Right renal cortex interstitium (tissue), 3 donors: ENCODE results near the gene AGAP2. TPM values are rescaled to one million over a fixed set of nuclear protein-coding genes. Genes with fewer than 3 reads are reported as not detected.
"Not testable (repeated sequence)": the region's sequence is repeated elsewhere in the genome, so short reads cannot be mapped to it uniquely, and the experiment has no call there.

ENCODE experiments used
- DNase-seq, 3 donors: peaks; one replicate each; pipeline ENCODE4 v3.0.0-alpha.2; 2013; ENCODE audit warnings: low read depth in 3 of 3, low spot score in 2 of 3
- polyA plus RNA-seq, 3 donors: library from polyadenylated mRNA; unstranded; fragments of 120-200 nt; gene quantifications; one replicate each; pipeline ENCODE4 v1.2.1, GENCODE V29; 2013; ENCODE audit not compliant: insufficient read length in 3 of 3

AGAP2 gene
- polyA plus RNA-seq, result 1 to 10 TPM in 2 of 3 donors, under 1 TPM in 1; 0.68 to 1.9 (median 1.2) TPM

DNA sequence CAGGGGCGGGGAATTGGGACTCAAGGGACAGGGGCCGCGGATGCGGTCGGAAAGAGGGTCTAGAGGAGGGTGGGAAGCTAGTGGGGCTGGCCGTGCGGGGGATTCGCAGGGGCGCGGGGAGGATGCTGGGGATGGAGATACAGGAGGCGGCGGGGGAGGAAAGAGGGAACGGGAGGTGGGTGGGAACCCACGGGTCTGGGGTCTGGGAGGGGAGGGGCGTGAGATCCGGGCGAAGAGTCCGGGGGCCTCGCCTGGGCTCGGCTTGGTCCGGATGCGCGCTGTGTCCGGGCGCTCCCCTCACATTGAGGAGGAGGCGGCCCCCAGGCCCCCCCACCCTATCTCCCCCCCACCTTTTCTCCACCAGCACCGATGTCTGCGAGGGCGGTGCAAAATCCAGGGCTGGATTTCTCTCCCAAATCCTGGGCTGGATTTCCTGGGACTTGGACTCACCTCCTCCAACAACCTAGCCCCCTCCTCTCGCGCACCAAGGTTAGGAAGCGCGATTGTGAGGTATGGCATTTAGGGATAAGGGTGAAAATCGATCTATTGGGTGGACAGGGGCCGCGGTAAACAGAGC is at the start of gene AGAP2:
AGAP2 (minus strand) TSS at position 82 of the 577 bp plus-strand sequence. CDS start 496 bp downstream, outside the sequence.
- no peak for DNase-seq

DNA sequence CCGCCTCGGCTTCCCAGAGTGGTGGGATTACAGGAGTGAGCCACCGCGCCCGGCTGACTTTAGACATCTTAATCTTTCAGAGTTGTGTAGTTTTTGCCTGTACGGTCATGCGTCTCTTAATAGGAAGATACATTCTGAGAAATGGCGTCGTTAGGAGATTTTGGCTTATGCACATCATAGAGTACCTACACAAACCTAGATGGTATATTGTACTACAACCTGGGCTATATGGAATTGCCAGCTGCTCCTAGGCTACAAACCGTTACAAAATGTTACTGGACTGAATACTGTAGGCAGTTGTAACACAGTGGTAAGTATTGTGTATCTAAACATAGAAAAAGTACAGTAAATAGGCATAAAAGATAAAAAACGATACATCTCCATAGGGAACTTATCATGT is 45.3 kb upstream of the AGAP2 start:
- DNase-seq, result no peak

DNA sequence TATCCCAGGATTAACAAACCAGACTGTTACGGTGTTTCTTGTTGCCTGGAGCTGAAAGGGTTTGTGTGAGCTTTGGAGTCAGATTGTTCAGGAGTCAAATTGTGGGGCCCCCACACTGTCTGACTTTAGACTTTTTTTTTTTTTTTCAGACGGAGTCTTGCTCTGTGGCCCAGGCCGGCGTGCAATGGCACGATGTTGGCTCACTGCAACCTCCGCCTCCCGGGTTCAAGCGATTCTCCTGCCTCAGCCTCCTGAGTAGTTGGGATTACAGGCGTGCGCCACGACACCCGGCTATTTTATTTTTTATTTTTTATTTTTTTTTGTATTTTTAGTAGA is 44.9 kb upstream of the AGAP2 start:
- no peak for DNase-seq

DNA sequence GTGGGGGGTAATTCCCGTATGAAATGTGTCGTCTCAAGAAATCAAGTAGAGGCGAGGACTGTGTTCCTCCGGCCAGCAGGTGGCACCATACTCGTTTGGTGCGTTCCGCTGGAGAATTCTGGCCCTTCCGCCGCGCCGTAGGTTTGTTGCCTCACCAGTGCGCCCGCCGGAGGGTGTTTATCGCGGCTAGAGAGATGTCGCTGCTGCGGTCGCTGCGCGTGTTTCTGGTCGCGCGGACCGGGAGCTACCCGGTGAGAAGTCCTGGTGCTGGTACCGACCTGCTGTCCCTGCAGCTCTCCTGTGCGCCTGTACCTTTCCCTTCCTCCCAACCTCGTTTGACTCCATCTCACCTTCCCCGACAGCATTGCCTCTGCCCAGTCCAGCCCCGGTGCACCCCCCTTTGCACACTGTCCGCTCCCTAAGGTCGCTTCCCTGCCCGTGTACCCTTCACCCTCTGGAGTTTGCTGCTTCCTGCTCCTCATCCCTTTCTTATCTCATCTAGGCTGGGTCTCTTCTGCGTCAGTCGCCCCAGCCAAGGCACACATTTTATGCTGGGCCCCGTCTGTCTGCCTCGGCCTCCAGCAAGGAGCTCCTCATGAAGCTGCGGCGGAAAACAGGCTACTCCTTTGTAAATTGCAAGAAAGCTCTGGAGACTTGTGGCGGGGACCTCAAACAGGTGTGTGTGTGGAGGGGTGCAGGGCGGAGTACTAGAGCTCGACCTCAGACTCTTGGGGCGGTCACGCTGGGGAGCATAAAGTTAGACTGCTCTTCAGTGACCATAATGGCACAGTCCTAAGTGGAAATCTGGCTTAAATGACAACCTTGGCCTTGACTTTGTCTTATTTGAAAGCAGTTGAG is 44.3 kb upstream of the AGAP2 start, which contains the start of gene TSFM:
TSFM (plus strand) TSS at position 180 of the 858 bp plus-strand sequence; CDS start at position 195, 15 bp downstream.
- peak; percentile 89 to 94 (median 90) for DNase-seq

DNA sequence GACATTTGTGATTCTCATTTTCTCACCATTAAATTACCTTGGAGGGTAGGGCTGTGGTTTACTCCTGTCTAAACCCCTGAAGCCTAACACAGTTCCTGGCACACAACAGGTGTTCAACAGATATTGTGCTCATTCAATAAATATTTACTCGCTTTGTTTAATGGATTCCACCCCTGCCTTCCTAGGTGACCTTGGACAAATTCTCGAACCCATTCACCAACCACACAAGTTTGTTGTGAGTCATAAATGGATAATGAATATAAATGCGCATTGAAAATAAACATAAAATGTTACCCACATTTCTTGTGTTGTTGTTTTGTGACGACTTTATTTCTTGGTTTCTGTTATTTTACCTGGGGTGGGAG is 43.7 kb upstream of the AGAP2 start:
- no peak for DNase-seq

DNA sequence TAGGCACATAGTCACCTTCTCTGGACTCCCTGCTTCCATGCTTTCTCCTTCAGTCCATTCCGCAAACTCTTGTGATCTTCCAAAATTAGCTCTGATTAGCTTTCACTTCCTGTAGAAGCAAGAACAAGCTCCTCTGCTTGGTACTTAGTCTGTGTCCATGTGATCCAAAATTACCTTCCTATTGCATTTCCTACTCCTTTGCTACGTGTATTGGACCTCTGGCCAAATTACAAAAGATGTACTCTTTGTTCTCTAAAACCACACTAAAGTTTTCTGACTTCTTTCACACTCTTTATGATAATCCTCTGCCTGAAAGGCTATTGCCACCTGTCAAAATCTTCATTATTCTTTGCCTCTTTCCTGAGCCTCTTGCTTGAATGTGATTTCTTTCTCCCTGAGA is 43.3 kb upstream of the AGAP2 start:
- DNase-seq, result no peak

DNA sequence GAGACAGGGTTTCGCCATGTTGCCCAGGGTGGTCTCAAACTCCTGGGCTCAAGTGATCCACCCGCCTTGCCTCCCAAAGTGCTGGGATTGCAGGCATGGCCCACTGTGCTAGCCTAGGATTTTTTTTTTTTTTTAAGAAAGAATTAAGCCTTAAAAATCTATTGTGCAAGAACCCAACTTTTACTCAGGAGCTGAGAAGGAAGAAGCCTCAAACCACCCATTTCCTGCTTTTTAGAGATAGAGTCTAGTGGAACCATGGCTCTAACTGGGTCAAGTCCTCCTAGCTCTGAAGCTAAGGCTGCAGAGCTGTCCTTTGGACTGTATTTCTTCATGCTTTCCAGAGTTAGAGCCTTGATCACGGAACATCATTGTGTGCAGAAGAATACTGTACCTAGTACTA is 42.7 kb upstream of the AGAP2 start:
- no peak for DNase-seq

DNA sequence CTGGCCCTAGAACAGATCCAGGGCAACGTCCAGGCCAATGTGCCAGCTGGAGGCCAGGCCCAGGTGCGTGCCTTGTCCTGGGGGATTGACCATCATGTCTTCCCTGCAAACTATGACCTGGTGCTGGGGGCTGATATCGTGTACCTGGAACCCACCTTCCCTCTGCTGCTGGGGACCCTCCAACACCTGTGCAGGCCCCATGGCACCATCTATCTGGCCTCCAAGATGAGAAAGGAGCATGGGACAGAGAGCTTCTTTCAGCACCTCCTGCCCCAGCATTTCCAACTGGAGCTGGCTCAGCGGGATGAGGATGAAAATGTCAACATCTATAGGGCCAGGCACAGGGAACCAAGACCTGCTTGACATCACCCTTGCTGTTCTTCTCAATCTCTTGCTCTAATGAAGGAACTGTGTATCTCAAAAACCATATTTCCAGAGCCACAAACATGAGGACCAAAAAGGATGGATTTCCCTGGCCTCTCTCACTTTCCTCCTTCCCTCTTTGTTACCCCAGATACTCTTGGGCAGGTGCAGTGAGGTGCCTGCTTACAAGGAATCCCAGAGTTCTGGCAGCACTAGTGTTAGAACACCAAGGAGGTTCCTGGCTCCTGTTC is 41.8 kb upstream of the AGAP2 start:
- DNase-seq, result no peak

DNA sequence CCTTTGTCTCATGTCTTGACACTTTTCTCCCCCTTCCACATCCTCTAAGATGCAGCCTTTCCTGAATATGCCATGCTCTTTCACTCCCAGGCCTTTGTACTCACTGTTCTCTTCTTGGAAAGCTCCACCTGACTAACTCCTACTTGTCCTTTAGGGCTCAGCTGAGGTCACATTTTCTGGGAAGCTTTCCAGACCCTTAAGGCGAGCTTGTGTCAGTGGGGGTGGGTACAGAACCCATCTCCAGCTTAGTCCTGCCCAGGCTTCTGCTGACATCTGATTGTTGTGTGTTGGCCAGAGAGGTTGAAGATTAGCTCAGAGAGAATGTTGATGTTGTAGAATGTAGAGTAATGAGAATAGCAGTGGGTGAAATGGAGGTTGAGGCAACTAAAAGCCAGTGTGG is 41.2 kb upstream of the AGAP2 start:
- DNase-seq, result no peak

DNA sequence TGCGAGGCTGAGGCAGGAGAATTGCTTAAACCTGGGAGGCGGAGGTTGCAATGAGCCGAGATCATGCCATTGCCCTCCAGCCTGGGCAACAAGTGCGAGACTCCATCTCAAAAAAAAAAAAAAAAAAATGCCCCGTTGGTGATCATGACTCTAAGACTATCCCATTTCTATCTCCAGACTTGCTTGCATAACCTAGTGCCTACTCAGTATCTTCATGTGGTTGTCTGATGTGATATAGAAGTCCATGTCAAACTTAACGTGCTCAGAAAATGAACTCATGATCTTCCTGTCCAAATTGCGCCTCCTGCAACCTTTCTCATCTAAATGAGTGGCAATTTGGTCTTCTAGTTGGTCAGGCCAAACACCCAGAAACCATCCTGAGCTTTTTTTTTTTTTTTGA is 39.4 kb upstream of the AGAP2 start:
- DNase-seq, result no peak

DNA sequence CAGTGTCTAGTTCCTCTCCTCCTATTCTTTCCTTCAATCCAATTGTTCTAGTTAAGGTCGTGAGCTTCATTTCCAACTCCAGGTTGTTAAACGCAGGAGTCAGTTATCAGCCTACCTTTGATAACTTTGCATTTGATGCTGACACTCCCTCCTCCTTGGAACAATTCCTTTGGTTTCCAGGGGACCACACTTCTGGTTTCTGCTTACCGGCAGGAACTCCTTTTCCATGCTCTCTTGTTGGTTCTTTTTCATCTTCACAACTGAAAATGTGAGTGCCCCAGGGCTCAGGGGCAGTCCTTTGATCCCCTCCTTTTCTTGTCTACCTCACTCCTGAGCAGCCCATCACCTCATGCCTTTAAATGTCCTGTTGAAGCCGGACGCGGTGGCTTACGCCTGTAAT is 38.8 kb upstream of the AGAP2 start:
- DNase-seq, result no peak

DNA sequence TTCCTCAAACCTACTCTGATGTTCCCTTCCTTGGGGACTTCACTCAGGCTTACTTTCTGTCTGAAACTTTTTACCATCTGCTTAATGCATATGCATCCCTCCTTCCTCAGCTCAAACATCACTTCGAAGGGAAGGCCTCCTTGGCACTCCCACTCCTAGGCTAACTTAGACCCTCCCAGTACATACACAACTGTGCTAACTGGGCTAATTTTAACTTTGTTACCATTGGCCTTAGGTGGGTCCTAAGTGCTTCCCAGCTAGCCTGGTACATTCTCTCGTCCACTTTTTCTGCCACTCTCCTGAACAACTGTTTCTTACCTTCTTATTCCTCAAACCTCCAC is 37.7 kb upstream of the AGAP2 start:
- DNase-seq, result no peak

DNA sequence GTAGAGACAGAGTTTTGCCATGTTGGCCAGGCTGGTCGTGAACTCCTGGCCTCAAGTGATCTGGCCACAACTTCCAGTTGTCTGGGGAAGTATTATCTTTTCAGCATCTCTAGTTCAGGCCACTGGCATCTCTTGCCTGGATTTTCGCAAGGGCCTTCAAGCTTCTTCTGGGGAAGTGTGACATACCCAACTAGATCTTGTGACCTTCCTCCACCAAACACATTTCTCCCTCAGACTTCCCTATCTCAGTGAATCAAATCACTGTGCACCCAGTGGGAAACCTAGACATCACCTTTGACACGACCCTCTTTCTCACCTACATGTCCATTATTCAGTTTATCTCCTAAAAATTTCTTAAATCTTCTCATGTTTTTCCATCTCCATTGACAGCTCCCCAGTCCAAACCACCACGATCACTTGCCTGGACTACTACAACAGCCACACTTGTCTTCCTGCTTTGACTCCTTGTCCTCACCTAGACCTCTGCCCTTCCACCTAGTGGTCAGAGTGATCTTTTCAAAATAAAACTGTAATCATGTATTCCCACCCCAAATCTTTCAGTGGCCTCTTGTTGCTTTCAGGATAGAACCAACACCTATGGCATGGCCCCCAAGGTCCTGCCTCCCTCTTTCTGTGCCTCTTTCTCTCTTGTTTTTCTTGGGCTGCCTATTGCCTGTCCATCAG is 37.2 kb upstream of the AGAP2 start:
- DNase-seq, result no peak

DNA sequence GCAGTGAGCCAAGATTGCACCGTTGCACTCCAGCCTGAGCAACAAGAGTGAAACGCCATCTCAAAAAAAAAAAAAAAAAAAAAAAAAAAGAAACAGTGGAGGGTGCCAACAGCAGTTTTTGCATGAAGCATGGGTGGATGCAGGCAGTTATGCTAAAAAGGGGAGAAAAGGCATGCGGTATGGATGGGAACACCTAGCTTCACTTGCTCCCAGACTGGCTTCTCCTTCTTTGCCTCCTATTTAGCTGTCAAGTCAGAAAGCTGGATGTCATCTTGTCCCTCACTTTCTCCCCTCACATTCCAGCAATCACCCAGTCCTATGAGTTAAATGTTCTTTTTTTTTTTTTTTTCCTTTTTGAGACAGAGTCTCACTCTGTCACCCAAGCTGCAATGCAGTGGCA is 36.5 kb upstream of the AGAP2 start:
- DNase-seq, result no peak

DNA sequence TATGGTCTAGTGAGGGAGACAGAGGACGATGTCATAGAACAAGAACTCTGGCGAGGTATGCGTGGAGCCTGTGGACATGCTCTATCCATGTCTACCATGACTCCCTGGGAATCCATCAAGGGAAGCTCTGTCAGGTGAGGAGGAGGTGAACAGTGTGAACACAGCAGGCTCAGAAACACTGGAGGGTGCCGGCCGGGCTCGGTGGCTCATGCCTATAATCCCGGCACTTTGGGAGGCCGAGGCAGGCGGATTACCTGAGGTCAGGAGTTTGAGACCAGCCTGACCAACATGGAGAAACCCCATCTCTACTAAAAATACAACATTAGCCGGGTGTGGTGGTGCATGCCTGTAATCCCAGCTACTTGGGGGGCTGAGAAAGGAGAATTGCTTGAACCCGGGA is 36.1 kb upstream of the AGAP2 start:
- DNase-seq, result not testable (repeated sequence)

DNA sequence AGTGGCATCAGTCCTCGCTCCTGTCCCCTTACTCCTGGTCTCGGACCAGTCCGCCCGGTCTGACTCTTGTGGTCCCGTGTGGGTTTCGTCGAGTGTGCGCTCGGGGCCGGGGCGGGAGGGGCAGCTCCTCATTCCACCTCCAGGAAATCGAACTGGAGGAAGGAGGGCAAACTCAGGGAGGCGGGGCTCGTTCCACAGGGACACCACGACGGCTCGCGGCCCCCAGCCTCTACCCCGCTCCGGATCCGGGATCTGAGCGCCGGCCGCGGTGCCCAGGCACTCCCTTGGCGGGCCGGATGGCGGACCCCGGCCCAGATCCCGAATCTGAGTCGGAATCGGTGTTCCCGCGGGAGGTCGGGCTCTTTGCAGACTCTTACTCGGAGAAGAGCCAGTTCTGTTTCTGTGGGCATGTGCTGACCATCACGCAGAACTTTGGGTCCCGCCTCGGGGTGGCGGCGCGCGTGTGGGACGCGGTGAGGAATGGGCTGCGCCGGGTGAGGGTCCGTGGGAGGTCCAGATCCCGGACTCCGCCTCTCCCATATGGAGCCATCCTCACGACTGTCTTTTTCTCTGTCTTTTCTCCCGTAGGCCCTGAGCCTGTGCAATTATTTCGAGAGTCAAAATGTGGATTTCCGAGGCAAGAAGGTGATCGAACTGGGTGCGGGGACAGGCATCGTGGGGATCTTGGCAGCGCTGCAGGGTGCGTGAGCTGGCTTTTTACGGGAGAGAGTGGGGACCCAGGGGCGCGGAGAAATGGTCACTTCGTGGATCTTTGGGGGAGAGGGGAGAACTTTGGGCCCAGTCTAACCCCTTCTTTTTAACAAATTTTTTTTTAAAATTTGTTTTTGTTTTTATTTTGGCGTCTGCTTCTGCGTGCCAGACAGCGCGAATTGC is 34.1 kb upstream of the AGAP2 start, which contains the start of gene EEF1AKMT3:
EEF1AKMT3 (plus strand) TSS at position 186 of the 894 bp plus-strand sequence; CDS start at position 297, 111 bp downstream.
- no peak for DNase-seq

DNA sequence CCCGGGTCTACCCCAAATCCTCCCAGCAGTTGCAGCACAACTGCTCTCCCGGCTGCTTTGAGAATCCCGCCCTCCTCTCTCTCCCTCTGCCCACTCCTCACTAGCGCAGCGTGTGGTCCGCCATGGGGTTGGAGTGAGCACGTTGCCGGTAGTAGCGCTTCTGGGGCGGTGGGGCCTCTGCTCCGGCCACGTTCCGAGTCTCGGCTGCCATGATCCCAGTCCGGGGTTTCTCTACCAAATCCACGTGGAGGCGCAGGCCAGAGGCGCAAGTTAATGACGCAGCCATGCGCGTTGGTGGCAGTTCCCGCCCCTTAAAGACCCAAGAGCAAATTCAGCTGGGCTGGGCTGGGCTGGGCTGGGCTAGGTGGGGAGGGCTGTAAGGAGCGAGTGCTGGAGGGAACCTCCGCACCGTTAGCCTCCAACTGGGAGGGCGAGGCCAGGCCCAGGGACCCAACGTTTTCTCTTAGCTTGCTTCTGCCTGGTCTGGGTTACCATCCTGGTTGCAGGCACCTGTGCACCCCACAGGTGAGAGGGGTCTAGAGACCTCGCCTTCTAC is 33.4 kb upstream of the AGAP2 start, which contains the start of gene METTL1:
METTL1 (minus strand) TSS at position 233 of the 556 bp plus-strand sequence; CDS start at position 211, 22 bp downstream.
- DNase-seq, result peak; percentile 92 to 96 (median 94)

DNA sequence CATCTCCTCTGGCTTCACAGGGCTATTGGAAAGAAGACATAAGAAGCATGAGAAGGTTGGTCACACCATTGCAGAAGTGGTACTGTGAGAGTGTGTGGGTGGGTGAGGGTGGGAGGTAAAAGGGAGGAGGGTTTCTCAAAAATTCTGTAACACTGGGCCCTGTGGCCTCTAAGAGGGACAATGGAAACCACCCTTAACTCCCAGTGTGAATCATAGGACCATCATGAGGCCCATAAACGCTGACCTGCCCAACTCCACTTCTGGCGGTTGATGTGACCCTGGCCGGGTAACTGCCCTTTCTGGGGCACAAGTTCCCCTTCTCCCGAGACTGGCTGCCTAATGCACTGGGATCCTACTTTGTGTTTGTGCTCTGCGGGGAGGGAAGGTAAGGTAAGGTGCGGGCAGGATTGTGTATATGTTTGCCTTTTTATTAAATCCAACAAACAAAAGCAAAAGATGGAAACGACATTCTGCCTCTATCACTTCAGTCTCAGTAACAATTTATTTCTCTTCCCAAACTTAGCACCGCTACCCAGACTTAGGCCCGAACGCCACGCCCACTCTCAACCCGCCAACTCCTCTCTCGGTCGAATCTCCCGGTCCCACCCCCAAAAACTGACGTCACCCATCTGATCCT is 32.8 kb upstream of the AGAP2 start:
- DNase-seq, result peak; percentile 87 to 91 (median 89)

DNA sequence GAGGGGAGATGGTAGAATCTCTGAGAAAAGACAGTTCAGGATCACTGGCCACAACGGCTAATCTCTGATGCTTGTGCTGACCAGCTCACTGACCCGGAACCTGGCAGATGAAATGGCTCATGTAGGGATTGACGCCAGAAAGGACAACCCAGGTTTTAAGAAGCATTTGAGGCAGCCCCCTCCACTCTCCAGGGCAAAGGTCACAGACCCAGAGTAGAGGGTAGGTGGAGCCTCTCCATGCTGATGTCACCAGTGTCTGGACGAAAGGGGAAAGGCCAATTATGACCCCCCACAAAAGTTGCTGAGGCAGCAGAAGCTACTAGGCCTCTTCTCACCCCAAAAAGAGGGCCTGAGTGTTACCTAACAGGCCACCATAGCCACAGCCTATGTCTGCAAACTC is 32.2 kb upstream of the AGAP2 start:
- DNase-seq, result no peak
